H1 (cell line): ENCODE measurements around the gene INPP5B. TPM values are rescaled to one million over a fixed set of nuclear protein-coding genes. Genes with fewer than 3 reads are reported as not detected.

Source experiments
- BRCA1 ChIP-seq: IDR thresholded peaks from 2 replicates; pipeline ENCODE4 v1.6.1; 2012; ENCODE audit warnings: low read depth, low read length, improper control_type of control experiment
- CBX5 ChIP-seq: fragments of 300-800, 300-1000 bp; sonication (generic); IDR thresholded peaks from 2 replicates; pipeline ENCODE4 v1.7.1; 2016; ENCODE audit warnings: antibody characterized with exemption, low read length, low read depth
- EZH2 ChIP-seq: fragments of 200-600 bp; sonication (generic); IDR thresholded peaks from 2 replicates; pipeline ENCODE4 v1.7.1; 2012; ENCODE audit warnings: low read depth, mild to moderate bottlenecking, moderate library complexity, low read length, inconsistent platforms; ENCODE audit not compliant: severe bottlenecking
- SP2 ChIP-seq: IDR thresholded peaks from 2 replicates; pipeline ENCODE4 v1.6.1; 2012; ENCODE audit warnings: mild to moderate bottlenecking, low read length, inconsistent platforms
- TCF12 ChIP-seq: IDR thresholded peaks from 2 replicates; pipeline ENCODE4 v1.6.1; 2011; ENCODE audit warnings: low read depth, mild to moderate bottlenecking, low read length
- polyA plus RNA-seq, 7 experiments: library from polyadenylated mRNA; depleted of rRNA in 3 of 7; stranded (reverse) in 5 of 7; unstranded in 2 of 7; fragments of >200 nt in 5 of 7; fragments of 200-250 nt in 2 of 7; gene quantifications; 1 replicate in 5 of 7; 2 replicates in 1 of 7; 4 replicates in 1 of 7; pipeline versions ENCODE4 v1.2.1 to v1.2.3, GENCODE V29; 2011 to 2013; ENCODE audit warnings: missing spikeins in 2 of 7, mixed read lengths in 2 of 7
- total RNA-seq: library from RNA; stranded (reverse); fragmentation: NEBNext Ultra II Directional; extraction: Animal tissue kit (Norgen Biotek cat#: 25700); gene quantifications from 2 replicates; pipeline ENCODE4 v1.2.1, GENCODE V29; 2021

The INPP5B gene
- total and polyA plus RNA-seq, 2 of the 8 experiments (the other 6 are each of a cell fraction or from before 2014, with no cell fraction given) = 14.0 to 23.7 TPM

GRCh38 chr1:37866491-37866890 is 80.4 kb downstream of the INPP5B start (continued):
- no peak for TF ChIP-seq BRCA1
- TF ChIP-seq SP2 = no peak
- TF ChIP-seq EZH2 = no peak
- TF ChIP-seq CBX5 = no peak
- TF ChIP-seq TCF12 = no peak
